Body of pancreas (tissue), 4 donors: Measurements from ENCODE around the gene GOLGA6L2.

Experiments used
- CTCF ChIP-seq, 7 experiments: fragments of 450-650 bp in 4 of 7; fragments of 200-600 bp in 3 of 7; sonication (generic) in 3 of 7; IDR thresholded peaks; one replicate each; pipeline ENCODE4 v1.5.1; 2016 to 2019; ENCODE audit warnings: antibody characterized with exemption in 7 of 7
- POLR2A ChIP-seq, 3 donors: fragments of 450-650 bp; IDR thresholded peaks; one replicate each; pipeline ENCODE4 v1.6.1; 2016; ENCODE audit warnings: antibody characterized with exemption in 3 of 3, mild to moderate bottlenecking in 2 of 3

- TF ChIP-seq CTCF (IDR thresholded peaks at IDR 0.05) (no peak), POLR2A (IDR thresholded peaks at IDR 0.05) (no peak)
These were observed 26.1 kb downstream of the GOLGA6L2 start for GRCh38 chr15:23420806-23421575.
